HAP-1 (cell line): Measurements from ENCODE around the gene CDK18.

Experiments
- DNase-seq, 2 experiments: peaks; one replicate each; pipeline ENCODE4 v3.0.0-alpha.2; 2016 to 2020; ENCODE audit warnings: low spot score in 2 of 2
- H3K27me3 ChIP-seq: fragments of 250-450 bp; sonication (Bioruptor Pico); 2 replicates; pipeline ENCODE4 v1.5.1; 2020; ENCODE audit warnings: low read depth, mild to moderate bottlenecking, moderate library complexity
- H3K36me3 ChIP-seq: fragments of 250-450 bp; sonication (Bioruptor Pico); replicated peaks from 2 replicates; pipeline ENCODE4 v1.5.1; 2020; ENCODE audit warnings: mild to moderate bottlenecking
- H3K4me1 ChIP-seq: fragments of 250-450 bp; sonication (Bioruptor Pico); 2 replicates; pipeline ENCODE4 v1.5.1; 2020; ENCODE audit warnings: mild to moderate bottlenecking
- H3K4me3 ChIP-seq: fragments of 250-450 bp; sonication (Bioruptor Pico); 2 replicates; pipeline ENCODE4 v1.5.1; 2020; ENCODE audit warnings: mild to moderate bottlenecking, moderate library complexity
- H3K9me3 ChIP-seq: fragments of 250-450 bp; sonication (Bioruptor Pico); 2 replicates; pipeline ENCODE4 v1.5.1; 2020; ENCODE audit warnings: mild to moderate bottlenecking, moderate library complexity
- in situ Hi-C: fragments of 300-500 bp; cut with MboI; formaldehyde crosslinking; loops from 3 replicates; pipeline ENCODE4 v1.14.3; 2020; ENCODE audit warnings: low sequenced_read_pairs, inconsistent platforms, mixed read lengths

The CDK18 gene

DNA sequence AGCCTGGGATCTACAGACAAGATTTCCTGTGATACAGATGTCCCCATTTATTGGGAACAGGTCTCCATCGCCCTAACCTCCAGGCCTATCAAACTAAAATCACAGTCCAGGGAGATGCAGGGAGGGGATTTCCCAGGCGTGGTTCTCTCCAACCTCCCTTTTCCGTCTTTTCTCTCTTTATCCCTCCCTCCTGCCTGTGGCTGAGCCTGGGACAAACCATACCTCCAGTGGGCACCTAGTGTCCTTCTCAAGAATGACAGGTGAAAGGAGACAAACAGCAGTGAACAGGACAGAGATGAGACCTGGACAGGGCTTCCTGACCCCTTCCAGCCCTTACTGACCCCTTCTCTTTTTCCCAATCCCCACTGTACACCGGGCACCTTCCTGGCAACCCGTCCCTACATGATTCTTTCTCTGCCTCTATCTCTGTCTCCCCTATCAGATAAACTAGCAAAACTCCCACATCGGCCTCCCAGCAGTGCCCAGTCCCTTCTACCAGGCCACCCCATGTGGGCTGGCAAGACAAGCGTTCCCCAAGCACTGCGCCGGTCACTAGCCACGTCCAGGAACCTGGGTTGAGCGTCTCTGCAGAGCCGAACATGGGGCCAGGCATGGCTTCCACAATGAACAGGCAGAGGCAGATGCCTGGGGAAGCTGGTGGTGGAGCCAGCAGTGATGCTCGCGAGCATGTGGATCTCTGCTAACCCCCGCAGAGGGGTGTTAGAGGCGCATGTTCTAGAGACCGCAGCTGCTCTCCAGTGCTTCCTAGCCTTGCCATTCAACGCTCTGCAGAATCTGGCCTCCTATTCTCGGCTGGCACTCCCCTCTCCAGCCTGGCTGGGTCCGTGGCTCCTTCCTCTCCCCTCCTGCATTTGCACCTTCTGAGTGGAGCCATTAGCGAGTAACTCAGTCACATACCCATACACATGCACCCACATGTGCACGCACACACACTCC lies 72.6 kb downstream of the CDK18 start:
- in situ Hi-C loops: no loop called here
- Histone ChIP-seq H3K4me1 (no peaks in the 10 kb centered on the region), H3K4me3 (no peak overlapping the region), H3K27me3 (peaks cover 39% of the 10 kb centered on the region), H3K36me3 (no peaks in the 10 kb centered on the region), H3K9me3 (no peaks in the 10 kb centered on the region)
- no peak for DNase-seq

DNA sequence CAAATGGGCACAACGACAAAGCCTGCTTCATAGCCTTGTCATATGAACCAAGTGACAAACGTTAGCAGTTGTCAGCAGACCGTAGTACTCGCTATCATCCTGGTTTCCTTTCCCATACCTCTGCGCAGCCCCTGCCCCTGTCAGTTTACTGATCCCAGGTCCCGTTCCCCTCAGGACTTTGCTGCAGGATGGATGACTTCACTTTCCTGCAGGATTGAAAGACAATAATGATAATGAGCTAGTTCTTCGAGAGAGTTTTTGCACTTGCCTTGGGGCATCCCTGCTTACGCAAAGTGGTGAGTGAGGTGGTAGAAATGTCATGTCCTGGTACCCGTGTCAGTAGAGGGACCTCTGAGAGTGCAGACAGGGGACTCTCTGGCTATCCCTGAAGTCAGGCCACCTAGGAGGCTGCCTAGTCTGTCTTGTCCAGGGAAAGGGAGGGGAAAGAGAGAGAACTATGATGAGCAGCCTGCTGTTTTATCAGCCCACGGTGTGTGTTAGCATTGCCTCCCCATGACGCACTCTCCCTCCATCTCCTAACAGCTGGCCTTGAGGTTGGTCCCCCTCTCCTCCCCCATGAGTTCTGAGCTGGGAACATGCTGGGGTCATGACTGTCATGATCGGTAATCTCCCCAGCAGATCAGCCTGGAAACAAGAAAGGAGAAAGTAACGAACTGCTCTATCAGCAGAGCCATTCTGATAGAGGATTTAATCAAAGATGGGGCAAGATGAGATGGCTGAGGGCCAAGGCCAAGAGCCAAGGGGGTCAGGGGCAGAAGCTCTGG lies 73.6 kb downstream of the CDK18 start:
- in situ Hi-C loops: no loop called here
- DNase-seq: no peak
- peaks cover 37% of the 10 kb centered on the region for H3K27me3 ChIP-seq

DNA sequence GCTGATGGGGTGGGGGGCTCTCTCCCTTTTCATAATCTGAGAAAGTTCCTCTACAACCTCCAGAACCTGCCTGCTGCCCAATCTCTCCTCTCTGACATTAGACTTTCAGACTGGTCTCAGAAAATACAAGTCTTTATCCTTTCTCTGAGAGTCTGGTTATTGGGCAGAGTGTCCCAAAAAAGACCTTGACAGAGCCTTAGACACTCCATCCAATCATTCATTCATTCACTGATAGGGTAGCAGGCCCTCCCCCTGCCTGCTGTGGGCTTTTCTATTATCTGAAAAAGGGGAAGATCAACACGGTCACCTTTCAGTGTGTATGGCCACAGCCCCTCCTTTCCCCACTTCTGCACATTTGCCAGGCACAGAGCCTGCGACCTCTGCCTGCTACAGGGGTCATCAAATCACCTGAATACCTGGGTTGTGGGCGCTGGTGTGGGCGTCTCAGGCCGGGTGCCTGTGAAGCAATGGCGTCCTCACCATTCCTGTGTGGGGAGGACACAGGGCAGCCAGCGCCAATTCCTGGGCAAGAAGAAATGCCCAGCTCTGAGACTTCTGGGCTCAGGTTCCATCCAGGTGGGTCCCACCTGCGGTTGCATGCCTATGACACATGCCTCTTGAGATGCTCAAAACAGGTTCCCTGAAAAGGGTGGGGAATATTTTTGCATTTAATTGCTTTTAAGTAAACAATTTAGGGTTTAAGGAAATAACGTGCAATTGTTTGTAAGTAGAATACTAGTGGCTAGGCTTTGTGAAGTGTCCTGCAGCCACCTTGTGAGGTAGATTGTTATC lies 74.5 kb downstream of the CDK18 start:
- no peak for DNase-seq
- Histone ChIP-seq H3K4me1 (no peaks in the 10 kb centered on the region), H3K36me3 (no peaks in the 10 kb centered on the region), H3K4me3 (no peak overlapping the region), H3K9me3 (no peaks in the 10 kb centered on the region), H3K27me3 (peaks cover 37% of the 10 kb centered on the region)
- in situ Hi-C loops: no loop called here

More for the DNA sequence above, 73.6 kb downstream of the CDK18 start:
- no peaks in the 10 kb centered on the region for H3K9me3 ChIP-seq
- H3K4me1 ChIP-seq: no peaks in the 10 kb centered on the region
- no peaks in the 10 kb centered on the region for H3K36me3 ChIP-seq
- no peak overlapping the region for H3K4me3 ChIP-seq

DNA sequence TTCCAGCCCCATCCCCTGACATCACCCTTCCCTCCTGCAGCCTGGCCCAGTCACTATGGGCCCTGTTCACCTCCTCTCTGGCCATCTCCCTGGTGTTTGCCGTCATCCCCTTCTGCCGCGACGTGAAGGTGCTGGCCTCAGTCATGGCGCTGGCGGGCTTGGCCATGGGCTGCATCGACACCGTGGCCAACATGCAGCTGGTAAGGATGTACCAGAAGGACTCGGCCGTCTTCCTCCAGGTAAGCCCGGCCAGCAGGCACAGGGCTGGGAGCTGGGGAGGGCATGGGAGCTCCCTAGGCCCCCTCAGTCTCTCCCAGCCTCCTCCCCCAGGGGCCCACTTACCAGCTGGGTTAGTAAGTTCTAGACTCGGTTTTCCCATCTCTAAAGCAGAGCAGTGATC lies 75.2 kb downstream of the CDK18 start:
- DNase-seq: no peak
- Histone ChIP-seq H3K4me1 (no peaks in the 10 kb centered on the region), H3K4me3 (no peak overlapping the region), H3K27me3 (peaks cover 37% of the 10 kb centered on the region), H3K36me3 (no peaks in the 10 kb centered on the region), H3K9me3 (no peaks in the 10 kb centered on the region)
- in situ Hi-C loops: no loop called here

DNA sequence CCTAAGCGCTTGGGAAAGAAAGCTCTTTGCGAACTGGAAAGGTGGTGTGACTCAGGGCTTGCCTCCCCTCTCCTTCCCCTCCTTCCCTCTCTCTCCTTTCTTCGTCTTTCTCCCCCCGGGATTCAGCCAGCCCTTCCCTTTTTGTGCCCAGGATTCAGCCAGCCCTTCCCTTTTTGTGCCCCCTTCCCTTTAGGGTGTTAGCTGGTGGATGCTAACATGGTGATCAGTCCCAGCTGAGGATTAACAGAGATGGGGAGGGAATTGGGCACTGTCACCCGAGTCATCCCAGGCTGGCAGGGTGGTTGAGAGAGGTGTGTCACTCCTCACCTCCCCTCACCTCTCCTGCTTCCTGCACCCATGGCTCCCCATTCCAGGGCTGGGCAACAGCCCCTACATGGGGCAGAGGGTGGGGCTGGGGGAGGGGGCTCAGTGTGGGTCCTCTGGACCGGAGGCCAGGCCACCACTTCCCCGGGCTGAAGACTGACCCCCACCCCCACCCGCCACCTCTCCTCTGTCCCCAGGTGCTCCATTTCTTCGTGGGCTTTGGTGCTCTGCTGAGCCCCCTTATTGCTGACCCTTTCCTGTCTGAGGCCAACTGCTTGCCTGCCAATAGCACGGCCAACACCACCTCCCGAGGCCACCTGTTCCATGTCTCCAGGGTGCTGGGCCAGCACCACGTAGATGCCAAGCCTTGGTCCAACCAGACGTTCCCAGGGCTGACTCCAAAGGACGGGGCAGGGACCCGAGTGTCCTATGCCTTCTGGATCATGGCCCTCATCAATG lies 75.9 kb downstream of the CDK18 start:
- Histone ChIP-seq H3K36me3 (no peaks in the 10 kb centered on the region), H3K9me3 (no peaks in the 10 kb centered on the region), H3K27me3 (peaks cover 37% of the 10 kb centered on the region), H3K4me1 (no peaks in the 10 kb centered on the region), H3K4me3 (no peak overlapping the region)
- in situ Hi-C loops: no loop called here
- DNase-seq: no peak

DNA sequence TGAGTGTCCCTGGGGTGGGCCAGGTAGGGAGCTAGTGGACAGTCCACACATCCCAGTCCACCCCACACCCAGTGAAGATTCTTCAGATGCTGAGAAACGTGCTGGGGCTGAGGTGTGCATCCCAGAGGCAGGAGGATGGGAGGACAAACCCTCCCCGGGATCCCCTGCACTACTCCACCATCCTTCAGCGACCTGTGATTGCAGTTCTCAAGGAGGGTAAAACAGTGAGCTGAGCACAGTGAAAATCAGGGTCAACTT lies 76.4 kb downstream of the CDK18 start:
- no peaks in the 10 kb centered on the region for H3K4me1 ChIP-seq
- in situ Hi-C loops: no loop called here
- no peak for DNase-seq
- H3K27me3 ChIP-seq: peaks cover 37% of the 10 kb centered on the region
- no peaks in the 10 kb centered on the region for H3K36me3 ChIP-seq
- H3K4me3 ChIP-seq: no peak overlapping the region
- H3K9me3 ChIP-seq: no peaks in the 10 kb centered on the region

DNA sequence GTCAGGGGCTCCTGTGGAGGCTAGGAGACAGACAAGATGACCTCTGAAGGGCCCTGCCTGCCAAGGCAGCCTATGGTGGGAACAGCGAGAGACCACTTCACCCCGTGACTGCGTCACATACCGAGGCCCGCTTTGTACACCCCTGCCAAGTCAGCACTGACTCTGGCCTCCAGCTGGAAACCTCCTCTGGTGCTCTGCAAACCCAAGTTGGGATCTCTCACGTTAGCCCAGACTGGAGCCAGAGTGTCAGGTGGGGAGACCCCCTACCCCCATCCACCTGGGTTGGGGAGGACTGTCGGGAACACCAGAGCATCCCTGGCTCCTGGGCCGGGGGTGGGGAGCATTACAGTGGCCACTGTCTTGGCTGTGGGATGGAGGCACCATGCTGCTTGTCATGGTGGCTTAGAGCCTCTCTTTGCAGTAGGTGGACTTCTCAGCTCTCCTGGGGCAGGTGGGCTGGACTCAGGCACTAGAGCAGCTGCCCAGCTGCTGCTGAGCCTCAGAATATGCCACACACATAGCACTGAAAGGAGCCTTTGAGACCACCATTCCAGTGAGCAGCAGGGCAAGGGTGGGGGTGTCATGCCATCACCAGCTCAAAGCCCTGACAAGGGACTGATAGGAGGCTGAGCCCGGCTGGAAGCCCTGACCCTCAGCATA lies 77.0 kb downstream of the CDK18 start:
- H3K27me3 ChIP-seq: peaks cover 36% of the 10 kb centered on the region
- no peaks in the 10 kb centered on the region for H3K36me3 ChIP-seq
- H3K4me3 ChIP-seq: no peak overlapping the region
- in situ Hi-C loops: no loop called here
- H3K4me1 ChIP-seq: no peaks in the 10 kb centered on the region
- no peaks in the 10 kb centered on the region for H3K9me3 ChIP-seq
- no peak for DNase-seq

DNA sequence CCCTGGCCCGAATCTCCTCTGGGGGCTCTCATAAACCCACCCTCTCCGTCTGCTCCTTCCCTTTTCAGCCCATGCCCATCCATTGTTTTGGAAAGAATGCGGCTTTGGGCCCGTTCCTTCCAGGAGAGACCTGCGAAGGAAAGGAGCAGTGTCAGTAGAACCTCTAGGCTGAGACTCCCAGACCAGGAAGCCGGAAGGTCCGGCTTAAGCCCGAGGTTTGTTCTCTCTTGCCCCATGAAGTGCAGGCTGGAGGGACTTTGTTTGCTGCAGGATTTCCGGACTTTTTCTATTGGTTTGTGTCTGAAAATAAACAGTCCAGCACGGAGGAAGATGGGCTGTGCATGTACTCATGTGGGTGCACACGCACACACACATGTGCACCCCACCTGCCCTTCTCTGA lies 77.6 kb downstream of the CDK18 start:
- DNase-seq: no peak
- in situ Hi-C loops: no loop called here
- H3K4me1 ChIP-seq: no peaks in the 10 kb centered on the region
- H3K27me3 ChIP-seq: peaks cover 31% of the 10 kb centered on the region
- H3K4me3 ChIP-seq: no peak overlapping the region
- H3K9me3 ChIP-seq: no peaks in the 10 kb centered on the region
- no peaks in the 10 kb centered on the region for H3K36me3 ChIP-seq
